GM20431 (cell line): Measurements from ENCODE around the gene CHRNB1.
"Not testable (repeated sequence)": the region's sequence is repeated elsewhere in the genome, so short reads cannot be mapped to it uniquely, and the experiment has no call there.

Experiments used
- in situ Hi-C: fragments of 300-500 bp; cut with MseI, MboI; formaldehyde crosslinking; loops from one replicate; pipeline ENCODE4 v1.15.0; 2020; ENCODE audit warnings: low sequenced_read_pairs; ENCODE audit not compliant: unreplicated experiment

The CHRNB1 gene

DNA sequence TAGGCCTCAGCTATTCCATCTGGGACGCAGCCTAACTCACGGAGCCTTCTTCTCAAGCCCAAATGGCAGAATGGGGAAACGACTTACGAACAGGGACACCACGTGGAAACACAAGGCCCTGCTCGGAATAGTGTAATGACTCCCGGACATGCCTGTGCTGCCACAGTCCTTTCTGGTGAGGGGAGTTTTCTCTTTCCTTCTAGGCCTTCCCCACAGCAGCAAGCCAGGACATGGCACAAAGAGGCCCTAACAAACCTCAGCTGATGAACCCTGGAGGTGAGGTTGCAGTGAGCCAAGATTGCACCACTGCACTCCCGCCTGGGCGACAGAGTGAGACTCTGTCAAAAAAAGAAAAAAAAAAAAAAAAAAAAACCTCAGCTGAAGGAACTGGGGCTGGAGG is 19.2 kb downstream of the CHRNB1 start:
- in situ Hi-C loops = no loop called here

DNA sequence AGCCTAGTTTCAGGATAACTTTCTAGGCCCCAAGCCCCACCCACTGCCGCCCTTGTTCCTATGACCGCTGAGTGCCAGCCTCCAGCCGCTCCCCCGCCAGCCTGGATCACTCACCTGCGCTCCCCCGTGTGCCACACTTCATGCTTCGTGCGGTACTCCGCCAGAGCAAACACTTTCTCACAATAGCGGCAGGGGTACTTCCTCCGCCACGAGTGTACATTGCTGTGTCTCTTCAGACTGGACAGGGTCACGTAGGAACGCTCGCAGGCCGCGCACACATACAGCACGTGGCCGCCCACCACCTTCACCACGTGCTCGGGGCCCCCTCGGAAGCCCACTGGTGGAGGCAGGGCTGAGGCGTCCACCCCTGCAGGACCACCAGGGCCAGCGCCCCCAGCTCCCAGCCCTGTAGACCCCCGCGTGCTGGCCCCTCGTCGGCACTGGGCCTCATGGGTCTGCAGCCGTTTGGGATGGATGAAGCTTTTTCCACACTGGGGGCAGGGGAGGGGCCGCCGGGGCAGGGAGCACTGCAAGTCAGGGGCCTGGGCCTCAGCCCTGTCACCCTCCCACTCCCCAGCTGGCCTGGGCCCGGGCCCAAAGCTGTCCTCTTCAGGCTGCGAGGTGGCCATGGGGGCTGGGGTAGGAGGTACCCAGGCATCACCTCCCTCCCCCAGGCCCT is 20.9 kb downstream of the CHRNB1 start:
- in situ Hi-C loops = no loop called here

DNA sequence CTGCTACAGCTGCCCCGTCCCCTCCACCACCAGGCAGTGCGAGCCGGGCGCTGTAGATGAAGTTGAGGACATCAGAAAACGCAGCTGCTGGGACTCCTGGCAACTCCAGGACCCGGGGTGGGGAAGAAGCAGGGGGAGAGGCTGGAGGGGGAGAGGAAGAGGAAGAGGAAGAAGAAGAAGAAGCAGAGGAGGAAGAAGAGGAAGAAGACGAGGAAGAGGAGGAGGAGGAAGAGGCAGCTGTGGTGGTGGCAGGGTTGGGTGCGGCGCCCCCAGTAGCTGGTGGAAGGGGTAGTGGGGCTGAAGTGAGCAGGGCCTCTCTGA is 21.4 kb downstream of the CHRNB1 start:
- in situ Hi-C loops = no loop called here

DNA sequence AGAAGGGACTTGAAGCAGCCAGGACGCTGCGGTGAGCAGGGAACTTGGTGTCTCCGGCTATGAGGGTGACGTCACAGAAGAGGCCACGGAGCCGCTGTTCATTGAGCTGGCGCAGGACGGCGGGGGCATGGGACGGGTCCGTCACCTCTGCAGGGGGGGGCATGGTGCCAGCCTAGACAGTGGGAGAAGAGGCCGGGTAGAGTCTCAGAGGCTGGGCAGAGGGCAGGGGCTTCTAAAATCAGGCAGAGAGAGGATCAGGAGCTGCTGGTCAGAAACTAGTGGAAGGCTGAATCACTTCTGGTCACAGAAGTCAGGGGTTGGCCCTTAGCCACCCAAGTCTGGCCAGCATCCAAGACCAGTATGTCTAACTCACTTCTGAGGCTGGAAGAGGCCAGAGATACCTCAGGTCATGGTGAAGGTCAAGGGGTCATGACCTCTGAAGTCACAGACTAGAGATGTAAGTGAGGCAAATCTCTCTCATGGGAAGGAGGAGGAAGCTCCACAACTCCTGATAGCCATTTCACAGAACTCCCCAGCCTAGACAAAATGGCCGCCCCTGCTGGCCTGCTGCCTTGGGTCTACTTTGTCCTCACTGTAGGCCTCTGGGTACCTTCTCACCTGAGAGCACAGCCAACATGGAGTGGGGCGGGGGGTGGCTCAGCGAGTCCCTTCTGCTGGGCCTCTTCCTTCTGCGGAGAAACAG is 21.9 kb downstream of the CHRNB1 start:
- in situ Hi-C loops = no loop called here

DNA sequence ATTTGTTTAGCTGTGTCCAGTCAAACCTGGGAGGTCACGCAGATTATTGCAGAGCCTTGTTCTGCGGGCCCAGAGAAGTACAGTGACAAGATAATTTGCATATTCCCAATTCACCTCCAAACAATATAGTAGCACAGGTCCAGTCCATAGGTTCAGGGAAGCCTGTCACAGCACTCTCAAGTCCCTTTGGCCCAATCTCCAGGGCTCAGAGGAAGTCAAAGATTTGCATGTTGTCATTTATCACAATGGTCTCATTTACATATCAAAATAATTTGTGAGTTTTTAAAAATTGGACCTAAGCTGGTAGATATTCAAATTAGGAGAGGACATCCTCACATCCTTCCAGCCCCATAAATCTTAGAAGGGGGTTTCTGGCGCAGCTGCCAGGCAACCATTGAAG is 22.6 kb downstream of the CHRNB1 start:
- in situ Hi-C loops = no loop called here

DNA sequence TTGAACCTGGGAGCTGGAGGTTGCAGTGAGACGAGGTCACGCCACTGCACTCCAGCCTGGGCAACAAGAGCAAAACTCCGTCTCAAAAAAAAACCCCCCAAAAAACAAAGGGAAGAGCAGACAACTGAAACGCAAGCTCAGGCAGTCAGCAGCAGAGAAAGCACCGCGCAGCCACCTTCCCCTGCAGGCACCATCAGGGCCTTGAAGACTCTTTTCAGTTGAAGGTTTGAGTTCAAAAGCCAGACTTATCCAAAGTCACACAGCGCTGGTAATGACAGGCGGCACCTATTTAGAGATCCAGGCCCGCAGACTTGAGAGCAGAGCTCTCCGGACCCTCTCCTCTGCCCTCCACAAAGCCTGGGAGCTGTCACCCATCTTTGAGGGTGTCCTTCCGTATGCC is 23.4 kb downstream of the CHRNB1 start:
- in situ Hi-C loops = no loop called here

DNA sequence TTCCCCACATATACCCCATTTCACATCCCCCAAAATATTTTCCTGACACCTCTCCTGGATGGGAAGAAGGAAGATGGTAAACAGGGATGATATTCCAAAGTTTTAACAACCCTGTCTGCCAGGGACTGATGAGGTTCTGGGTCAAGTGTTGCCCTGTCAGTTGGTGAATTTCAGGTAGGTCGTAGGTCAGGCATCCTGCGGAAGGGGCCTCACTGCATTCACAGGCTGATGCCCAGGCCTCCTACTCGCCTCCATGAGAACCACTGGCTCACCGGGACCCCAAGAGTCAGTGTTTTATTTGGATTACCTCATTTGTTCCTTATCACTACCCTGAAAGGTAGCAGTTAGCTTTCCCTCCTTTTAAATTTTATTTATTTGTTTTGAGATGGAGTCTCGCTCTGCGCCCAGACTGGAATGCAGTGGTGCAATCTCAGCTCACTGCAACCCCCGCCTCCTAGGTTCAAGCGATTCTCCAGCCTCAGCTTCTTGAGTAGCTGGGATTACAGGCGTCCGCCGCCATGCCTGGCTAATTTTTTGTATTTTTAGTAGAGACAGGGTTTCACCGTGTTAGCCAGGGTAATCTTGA is 24.0 kb downstream of the CHRNB1 start:
- in situ Hi-C loops = no loop called here

DNA sequence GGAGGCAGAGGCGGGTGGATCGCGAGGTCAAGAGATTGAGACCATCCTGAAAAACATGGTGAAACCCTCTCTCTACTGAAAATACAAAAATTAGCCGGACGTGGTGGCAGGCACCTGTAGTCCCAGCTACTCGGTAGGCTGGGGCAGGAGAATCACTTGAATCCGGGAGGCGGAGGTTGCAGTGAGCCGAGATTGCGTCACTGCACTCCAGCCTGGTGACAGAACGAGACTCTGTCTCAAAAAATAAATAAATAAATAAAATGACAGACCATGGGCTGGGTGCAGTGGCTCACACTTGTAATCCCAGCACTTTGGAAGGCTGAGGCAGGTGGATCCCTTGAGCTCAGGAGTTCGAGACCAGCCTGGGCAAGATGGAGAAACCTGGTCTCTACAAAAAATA is 25.0 kb downstream of the CHRNB1 start:
- in situ Hi-C loops = not testable (repeated sequence)

DNA sequence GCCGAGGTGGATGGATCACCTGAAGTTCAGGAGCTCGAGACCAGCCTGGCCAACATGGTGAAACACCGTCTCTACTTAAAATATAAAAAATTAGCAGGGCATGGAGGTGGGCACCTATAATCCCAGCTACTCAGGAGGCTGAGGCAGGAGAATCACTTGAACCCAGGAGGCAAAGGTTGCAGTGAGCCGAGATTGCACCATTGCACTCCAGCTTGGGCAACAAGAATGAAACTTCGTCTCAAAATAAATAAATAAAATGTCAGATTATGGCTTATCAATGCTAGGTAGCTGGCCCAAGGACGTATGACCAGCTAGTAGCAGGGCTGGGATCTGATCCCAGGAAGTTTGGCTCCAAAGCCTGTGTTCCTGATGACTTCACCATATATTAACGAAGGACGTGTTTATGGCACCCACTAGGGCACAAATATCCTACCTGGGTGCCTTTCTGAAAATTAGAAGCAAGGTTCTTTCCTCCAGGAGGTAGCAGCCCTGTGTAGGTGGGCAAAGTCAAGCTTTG is 25.7 kb downstream of the CHRNB1 start:
- in situ Hi-C loops = not testable (repeated sequence)

DNA sequence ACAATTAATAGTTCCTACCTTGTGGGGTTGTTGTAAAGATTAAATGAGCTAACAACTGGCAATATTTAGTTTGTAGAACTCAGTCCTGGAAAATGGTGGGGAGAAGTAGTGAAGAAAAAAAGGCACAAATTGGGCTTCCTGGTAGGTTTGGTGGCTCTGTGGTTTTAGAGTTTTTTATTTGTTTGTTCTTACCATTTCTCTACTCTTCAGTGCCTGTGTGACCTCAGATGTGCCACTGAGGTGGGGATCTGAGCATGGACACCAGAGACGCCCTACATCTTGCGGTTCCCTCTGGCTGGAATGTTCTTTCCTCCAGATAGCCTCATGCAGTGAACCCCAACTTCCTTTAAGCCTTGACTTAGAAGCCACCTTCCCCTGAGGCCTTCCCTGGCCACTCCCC is 26.9 kb downstream of the CHRNB1 start:
- in situ Hi-C loops = no loop called here

DNA sequence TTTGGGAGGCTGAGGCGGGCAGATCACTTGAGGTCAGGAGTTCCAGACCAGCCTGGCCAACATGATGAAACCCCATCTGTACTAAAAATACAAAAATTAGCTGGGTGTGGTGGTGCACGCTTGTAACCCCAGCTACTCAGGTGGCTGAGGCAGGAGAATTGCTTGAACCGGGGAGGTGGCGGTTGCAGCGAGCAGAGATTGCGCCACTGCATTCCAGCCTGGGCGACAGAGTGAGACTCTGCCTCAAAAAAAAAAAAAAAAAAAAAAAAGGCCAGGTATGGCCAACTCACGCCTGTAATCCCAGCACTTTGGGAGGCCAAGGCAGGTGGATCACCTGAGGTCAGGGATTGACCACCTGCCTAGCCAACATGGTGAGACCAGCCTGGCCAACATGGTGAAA is 29.9 kb downstream of the CHRNB1 start:
- in situ Hi-C loops = not testable (repeated sequence)

DNA sequence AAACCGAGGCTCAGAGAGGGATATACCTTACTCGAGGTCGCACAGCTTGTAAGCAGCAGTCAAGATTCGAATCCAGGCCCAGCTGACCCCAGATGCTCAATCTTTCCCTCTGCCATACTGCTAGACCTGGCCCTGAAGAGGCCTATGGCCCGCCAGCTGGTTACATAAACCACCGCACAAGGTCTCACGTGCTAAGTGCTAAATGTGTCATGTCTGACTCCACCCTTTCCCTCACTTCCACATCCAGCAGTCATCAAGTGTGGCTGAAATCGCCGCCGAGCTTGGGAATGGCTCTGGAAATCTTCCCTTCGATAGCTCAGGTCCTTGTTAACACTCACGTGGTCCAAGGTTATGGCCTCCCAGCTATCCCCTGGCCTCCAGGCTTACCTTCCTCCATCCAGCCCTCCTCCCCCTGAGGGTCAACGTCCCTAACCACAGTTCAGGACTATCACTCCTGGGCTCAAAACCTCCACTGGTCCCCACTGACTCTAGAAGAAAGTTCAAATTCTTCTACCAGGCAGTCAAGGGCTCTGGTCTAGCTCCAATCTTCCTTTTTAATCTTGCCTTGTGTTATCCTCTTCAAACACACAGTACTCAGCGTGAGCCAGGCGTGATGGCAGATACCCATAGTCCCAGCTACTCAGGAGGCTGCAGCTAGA is 31.0 kb downstream of the CHRNB1 start:
- in situ Hi-C loops = no loop called here

DNA sequence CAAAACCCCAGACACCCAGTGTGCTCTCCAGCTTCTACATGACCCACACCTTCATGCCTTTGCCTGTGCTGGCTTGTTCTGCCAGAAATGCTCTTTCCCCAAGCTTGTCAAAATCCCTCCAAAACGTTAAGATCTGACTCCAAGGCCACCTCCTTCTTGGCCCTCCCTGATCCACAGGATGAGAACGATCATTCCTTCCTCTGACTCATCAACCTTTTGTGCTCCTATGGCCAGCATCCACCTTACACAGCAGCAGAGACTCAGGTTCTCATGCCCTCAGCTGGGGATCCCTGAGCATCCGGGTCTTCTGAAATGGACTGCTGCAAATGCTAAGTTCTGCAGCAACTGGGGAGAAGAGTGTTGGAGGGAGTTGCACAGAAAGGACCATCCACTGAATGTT is 31.6 kb downstream of the CHRNB1 start:
- in situ Hi-C loops = no loop called here

DNA sequence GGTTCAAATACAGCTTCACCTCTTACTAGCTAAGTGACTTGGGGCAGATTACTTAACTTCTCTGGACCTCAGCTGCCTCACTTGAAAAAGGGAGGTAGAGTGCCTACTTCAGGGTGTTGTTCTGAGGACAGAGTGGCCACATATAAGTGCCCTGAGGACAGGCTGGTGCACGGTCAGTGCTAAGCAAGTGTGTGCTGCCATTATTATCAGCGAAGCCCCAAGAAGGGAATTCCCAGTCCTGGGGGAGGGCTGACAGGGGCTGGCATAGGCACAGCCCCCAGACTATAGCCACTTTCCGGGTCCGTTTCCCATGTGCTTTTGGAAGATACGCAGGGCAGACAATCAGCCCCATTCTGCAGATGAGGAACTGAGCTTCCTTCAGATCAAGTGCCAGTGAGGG is 32.1 kb downstream of the CHRNB1 start:
- in situ Hi-C loops = no loop called here

DNA sequence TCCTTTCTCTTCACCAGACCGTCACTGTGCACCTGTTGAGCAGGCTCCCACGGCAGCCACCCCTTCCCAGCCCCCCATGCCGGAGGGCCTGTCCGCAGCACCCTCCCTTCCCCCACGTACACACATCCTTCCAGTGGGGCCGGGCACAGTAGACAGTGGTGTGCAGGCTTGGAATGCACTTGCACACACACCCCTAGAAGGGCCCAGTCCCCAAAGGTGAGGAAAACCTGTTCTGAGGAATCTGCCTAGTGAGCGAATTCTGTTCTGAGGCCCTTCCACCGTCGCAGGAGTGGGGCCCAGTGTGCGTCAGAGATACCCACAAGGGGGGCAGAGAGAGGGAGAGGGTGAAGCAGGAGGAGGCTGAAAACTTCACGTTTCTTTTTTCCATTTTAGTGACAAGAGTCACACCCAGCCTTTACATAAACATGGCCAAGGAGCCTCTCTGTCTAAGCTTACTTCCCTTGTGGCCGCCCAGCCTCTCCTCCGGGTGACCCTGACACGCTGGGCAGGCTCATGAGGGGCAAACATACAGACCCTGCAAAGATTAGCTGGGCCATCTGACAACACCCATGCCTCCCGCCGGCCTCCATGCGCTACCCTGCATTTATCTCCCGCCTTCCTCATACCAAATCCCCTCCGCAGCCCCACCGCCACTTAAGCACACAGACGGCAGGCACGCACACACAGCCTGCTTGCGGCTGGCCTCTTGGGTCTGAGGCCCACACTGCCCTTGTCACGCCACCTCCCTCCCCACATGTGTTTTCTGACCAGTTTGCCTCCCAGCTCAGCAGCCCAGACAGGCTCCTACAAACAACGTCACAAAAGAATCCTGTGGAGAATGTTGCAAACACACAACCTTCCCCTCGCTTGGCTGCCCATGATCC is 32.8 kb downstream of the CHRNB1 start:
- in situ Hi-C loops = no loop called here

DNA sequence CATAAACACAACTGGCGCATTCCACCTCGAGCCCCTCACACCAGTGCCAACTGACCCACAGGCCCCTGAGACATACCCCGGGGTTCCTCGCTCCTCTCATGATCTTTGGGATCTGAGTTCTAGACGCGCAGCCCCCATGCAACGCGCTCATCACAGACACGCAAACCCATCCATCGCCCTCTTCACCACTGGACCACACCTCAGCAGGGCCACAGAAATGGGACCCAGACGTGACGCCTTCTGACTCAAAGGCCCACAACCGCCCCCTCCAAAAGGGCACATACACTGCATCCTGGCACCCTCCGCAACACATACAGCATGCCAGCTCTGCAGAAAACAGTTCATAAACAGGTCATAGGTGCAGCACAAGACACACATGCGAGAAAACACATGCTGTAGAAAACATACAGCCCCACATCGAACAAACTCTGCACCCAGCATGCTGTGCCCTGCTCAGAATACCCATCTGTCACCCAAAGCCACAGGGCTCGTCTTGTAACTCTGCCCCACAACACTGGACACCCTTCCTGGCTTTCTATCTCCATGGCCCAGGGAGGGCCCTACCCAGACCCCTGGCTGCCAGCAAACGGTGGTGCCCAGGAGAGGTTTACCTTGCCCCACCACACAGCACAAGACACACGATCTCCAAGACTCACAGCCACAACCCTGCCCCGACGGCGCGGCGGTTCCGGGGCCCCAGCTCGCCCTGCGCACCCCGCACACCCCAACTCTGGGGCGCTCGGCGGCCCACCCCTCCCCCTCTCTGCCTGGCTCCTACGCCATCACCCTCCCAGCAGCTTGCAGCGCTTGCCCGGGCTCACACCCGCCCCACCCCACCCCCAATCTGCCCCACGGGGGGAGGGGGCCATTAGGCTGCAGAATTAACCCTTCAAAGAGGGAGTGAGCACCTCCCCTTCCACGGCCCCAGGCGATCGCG is 33.7 kb downstream of the CHRNB1 start:
- in situ Hi-C loops = no loop called here

DNA sequence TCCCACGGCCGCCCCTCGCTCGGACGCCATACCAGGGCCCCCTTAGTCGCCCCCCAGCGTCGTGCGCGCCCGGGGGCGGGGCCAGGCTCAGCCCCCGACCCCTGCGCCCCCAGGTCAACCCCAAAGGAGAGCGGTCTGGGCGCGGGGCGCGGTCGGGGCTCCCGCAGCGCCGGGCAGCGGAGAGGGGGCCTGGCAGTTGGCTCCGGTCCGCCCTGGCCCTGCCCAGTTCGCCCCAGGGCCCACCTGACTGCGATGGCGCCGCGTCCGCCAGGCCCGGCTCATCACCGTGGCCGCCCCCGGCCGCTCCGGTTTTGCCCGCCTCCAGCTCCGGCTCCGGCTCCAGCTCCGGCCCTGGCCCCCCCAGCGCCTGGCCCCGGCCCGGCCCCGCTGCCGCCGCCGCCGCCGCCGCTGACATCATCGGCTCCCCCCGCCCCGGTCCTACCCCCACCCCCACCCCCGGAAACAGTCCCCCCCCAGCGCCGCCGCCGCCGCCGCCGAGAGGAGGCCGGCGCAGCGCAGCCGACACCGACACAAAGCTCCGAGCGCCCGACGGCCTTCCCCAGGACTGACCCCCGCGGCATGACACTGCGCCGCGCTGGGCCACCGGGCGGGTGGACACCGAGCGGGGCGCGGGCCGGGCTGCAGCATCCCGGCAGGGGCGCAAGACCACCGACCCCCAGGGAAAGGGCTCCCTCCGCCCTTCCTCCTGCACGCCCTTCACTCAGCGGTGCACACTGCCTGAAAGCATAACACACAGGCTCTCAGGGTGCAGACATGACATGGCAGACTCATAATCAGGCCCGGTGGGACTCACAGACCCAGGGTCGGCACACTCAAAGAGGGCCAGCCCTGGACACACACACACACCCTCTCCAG is 34.6 kb downstream of the CHRNB1 start, which contains the start of gene ZBTB4:
Gene ZBTB4, minus strand, starts transcription at position 419 of the 876 bp plus-strand sequence. CDS start 12,830 bp downstream, outside the sequence.
- in situ Hi-C loops = no loop called here

DNA sequence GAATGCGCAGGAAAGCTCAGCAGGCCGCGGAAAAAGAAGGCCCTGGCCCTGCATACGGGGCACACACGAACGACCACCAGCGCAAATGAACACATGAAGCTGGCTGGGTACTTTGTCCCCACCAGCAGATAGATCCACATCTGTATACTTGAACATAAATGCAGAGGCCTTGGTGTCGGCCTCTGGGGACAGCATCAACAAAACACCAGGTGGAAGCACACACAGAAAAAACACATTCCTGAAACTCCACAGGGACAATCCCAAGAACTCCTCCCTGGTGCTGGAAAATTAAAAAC is 35.2 kb downstream of the CHRNB1 start:
- in situ Hi-C loops = no loop called here
